MCF 10A (cell line): ENCODE results near the gene AMBRA1. TPM values are rescaled to one million over a fixed set of nuclear protein-coding genes. Genes with fewer than 3 reads are reported as not detected.

ENCODE experiments used
- BruUV-seq: library from RNA; stranded (reverse); fragments of 400-500 nt; replicated peaks from 2 replicates; lab custom pipeline; 2021; lab: Mats Ljungman, UMichigan
- CTCF ChIA-PET: fragments of 300-600 bp; sonication (Branson Sonifier 250); formaldehyde crosslinking; extraction: SDS; loops from one replicate; lab custom pipeline; 2021; ENCODE audit warnings: antibody characterized with exemption, inconsistent platforms; lab: Yijun Ruan, JAX
- POLR2A ChIA-PET: fragments of 300-600, 350-650 bp; sonication (Branson Sonifier 250); formaldehyde crosslinking; extraction: SDS; loops from one replicate; lab custom pipeline; 2020; ENCODE audit warnings: antibody characterized with exemption, inconsistent platforms; lab: Yijun Ruan, JAX
- DNase-seq: peaks from one replicate; pipeline ENCODE4 v3.0.0-alpha.2; 2018; ENCODE audit not compliant: unreplicated experiment
- H3K27ac Mint-ChIP-seq: one replicate; pipeline ENCODE4 v1.8.0; 2022; ENCODE audit warnings: mild to moderate bottlenecking, low read depth, mixed read lengths; ENCODE audit not compliant: unreplicated experiment
- H3K27me3 Mint-ChIP-seq: one replicate; pipeline ENCODE4 v1.8.0; 2022; ENCODE audit warnings: mixed read lengths; ENCODE audit not compliant: insufficient read depth, unreplicated experiment
- H3K36me3 Mint-ChIP-seq: one replicate; pipeline ENCODE4 v1.8.0; 2022; ENCODE audit warnings: mild to moderate bottlenecking, moderate library complexity, mixed read lengths; ENCODE audit not compliant: insufficient read depth, unreplicated experiment
- H3K4me1 Mint-ChIP-seq: one replicate; pipeline ENCODE4 v1.8.0; 2022; ENCODE audit warnings: mixed read lengths; ENCODE audit not compliant: insufficient read depth, unreplicated experiment
- H3K4me3 Mint-ChIP-seq: one replicate; pipeline ENCODE4 v1.8.0; 2022; ENCODE audit warnings: mild to moderate bottlenecking, moderate library complexity, mixed read lengths; ENCODE audit not compliant: unreplicated experiment
- H3K9me3 Mint-ChIP-seq: one replicate; pipeline ENCODE4 v1.8.0; 2022; ENCODE audit warnings: mixed read lengths; ENCODE audit not compliant: unreplicated experiment
- CTCF ChIP-seq: fragments of 200-600 bp; IDR thresholded peaks from one replicate; pipeline ENCODE4 v1.8.0; 2022; ENCODE audit warnings: antibody characterized with exemption, mild to moderate bottlenecking; ENCODE audit not compliant: unreplicated experiment
- intact Hi-C: fragments of 100-400 bp; cut with micrococcal nuclease; formaldehyde crosslinking; loops from 2 replicates; pipeline ENCODE4 v1.14.1; 2022
- total RNA-seq: library from RNA; stranded (reverse); gene quantifications from 2 replicates; pipeline ENCODE4 v1.2.3, GENCODE V29; 2022

The AMBRA1 gene
- total RNA-seq, 1 experiment from 2014 or later, result 19.6 TPM

GRCh38 chr11:46445192-46445919 is 148.5 kb downstream of the AMBRA1 start:
- no peak for DNase-seq
- Mint-ChIP-seq H3K4me1 (no peaks in the 10 kb centered on the region), H3K27me3 (no peaks in the 10 kb centered on the region), H3K9me3 (no peaks in the 10 kb centered on the region), H3K27ac (no peak overlapping the region), H3K36me3 (peaks cover 24% of the 10 kb centered on the region), H3K4me3 (no peak overlapping the region)
- ChIA-PET POLR2A (no interaction called here), CTCF (interaction anchor here (1.2 kb wide), 1 partner anchor 45 kb away, joined by 3 read pairs; no protein-coding TSS in a partner anchor)
- no TSS peak for BruUV-seq
- intact Hi-C loops, result no loop called here
- no peak for TF ChIP-seq CTCF

GRCh38 chr11:46444305-46444704 is 149.5 kb downstream of the AMBRA1 start:
- CTCF ChIA-PET, result no interaction called here

GRCh38 chr11:46438211-46438610 is 155.6 kb downstream of the AMBRA1 start:
- no peak overlapping the region for H3K4me3 Mint-ChIP-seq
- DNase-seq, result no peak
- intact Hi-C loops, result no loop called here
- TF ChIP-seq CTCF, result no peak
- no TSS peak for BruUV-seq
- no peaks in the 10 kb centered on the region for H3K27me3 Mint-ChIP-seq
- no peak overlapping the region for H3K27ac Mint-ChIP-seq
- no peaks in the 10 kb centered on the region for H3K9me3 Mint-ChIP-seq
- no peaks in the 10 kb centered on the region for H3K4me1 Mint-ChIP-seq
- peaks cover 49% of the 10 kb centered on the region for H3K36me3 Mint-ChIP-seq
- CTCF ChIA-PET, result interaction anchor here (0.8 kb wide), 1 partner anchor 49 kb away, joined by 3 read pairs; no protein-coding TSS in a partner anchor
- POLR2A ChIA-PET, result no interaction called here

More at GRCh38 chr11:46444305-46444704, 149.5 kb downstream of the AMBRA1 start:
- no peak for TF ChIP-seq CTCF
- no TSS peak for BruUV-seq
- intact Hi-C loops, result no loop called here
- Mint-ChIP-seq H3K27ac (no peak overlapping the region), H3K36me3 (peaks cover 23% of the 10 kb centered on the region), H3K9me3 (no peaks in the 10 kb centered on the region), H3K27me3 (no peaks in the 10 kb centered on the region), H3K4me1 (no peaks in the 10 kb centered on the region), H3K4me3 (no peak overlapping the region)
- POLR2A ChIA-PET, result no interaction called here
- DNase-seq, result no peak

- intact Hi-C loops, result no loop called here
- no peak for TF ChIP-seq CTCF
- no peak for DNase-seq
- Mint-ChIP-seq H3K27ac (no peak overlapping the region), H3K4me3 (no peak overlapping the region), H3K9me3 (no peaks in the 10 kb centered on the region), H3K27me3 (no peaks in the 10 kb centered on the region), H3K36me3 (peaks cover 53% of the 10 kb centered on the region), H3K4me1 (no peaks in the 10 kb centered on the region)
- POLR2A ChIA-PET, result interaction anchor here (1.0 to 1.2 kb wide), 2 partner anchors 23 to 33 kb away, joined by 3 read pairs; no protein-coding TSS in a partner anchor
- CTCF ChIA-PET, result no interaction called here
- no TSS peak for BruUV-seq
Measured at GRCh38 chr11:46437122-46437689, 156.6 kb downstream of the AMBRA1 start.
